K562 treated with DMSO at 1 percent for 24 hours (cell line): Measurements from ENCODE around the gene CBR3. TPM values are rescaled to one million over a fixed set of nuclear protein-coding genes. Genes with fewer than 3 reads are reported as not detected.

ENCODE experiments used
- total RNA-seq: library from RNA; unstranded; fragments of 300-600 nt; gene quantifications from 2 replicates; pipeline ENCODE4 v1.2.3, GENCODE V29; 2022; ENCODE audit warnings: low read depth; ENCODE audit not compliant: insufficient read depth

CBR3 gene
- total RNA-seq = not detected in 2 replicates

DNA sequence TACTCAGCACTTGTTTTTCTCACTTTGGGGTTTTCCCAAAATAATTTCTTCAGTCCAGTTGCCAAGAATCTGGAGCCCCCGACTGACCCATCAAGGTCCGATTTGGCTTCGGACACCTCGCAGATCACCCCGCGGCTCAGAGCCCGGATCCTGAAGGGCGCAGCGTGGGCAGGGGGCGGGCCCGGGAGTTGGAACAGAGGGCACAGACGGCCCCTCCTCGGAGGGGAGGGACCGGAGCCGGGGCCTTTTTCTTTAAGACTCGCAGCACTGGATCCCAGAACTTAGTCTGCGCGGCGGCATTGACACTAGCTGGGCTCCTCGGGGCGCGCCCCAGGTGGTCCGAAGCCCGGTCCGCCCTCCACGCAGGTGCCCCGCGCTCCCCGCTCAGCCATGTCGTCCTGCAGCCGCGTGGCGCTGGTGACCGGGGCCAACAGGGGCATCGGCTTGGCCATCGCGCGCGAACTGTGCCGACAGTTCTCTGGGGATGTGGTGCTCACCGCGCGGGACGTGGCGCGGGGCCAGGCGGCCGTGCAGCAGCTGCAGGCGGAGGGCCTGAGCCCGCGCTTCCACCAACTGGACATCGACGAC, at the start of gene CBR3:
Gene CBR3, plus strand, starts transcription at position 277 of the 588 bp plus-strand sequence. Its CDS starts 114 bp downstream, at position 391.

DNA sequence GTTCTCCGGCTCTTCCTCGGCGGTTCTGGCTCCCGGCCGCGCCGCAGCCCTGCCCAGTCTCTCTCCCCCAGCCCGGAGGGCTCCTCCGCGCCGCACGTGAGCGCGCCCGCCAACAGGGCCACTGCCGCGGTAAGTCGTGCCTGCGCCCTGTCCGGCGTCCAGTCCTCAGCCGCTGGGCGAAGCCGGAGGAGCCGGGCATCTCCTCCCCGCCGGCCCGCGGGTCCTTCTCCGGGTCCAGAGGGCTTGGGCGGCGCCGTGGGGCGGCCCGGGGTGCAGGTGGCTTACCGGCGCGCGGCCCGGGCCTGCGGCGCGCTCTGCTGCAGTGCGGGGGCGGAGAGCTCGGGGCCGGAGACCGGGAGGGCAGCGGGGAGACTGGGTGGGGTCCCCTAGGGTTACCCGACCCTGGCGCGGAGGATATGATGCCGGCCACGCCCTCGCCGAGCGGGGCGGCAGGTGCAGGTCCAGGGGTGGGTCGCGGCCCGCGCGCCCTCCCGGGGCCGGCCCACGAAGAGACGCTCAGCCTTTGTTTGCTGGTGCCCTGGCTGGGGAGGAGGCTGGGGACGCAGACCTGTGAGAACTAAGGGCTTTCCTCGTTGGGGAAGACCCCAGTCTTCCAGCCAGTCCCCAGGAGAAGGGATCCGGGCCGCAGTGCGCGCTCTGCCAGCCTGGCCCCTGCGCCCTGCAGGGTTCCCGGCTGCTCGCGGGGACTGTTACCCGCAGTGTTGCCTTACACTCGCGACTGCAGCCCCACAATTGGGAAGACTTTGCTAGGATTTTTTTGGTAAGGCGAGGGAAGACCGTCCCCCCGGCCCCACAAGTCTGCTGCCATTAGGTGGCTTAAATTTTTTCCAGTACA, 22.2 kb downstream of the CBR3 start, which contains the start of gene DOP1B:
Gene DOP1B, plus strand, starts transcription at position 10 of the 856 bp plus-strand sequence. CDS start 7,910 bp downstream, outside the sequence.

Other genes starting within 250 kb of the CBR3 start
- gene SETD4, start 74.6 kb upstream of the CBR3 start, total RNA-seq = 8.2 and 10.1 TPM in 2 replicates
- 30.5 and 32.6 TPM in 2 replicates for gene CBR1, start 65.1 kb upstream of the CBR3 start, total RNA-seq
- gene DOP1B, start 21.7 kb downstream of the CBR3 start, total RNA-seq = 2.6 and 4.9 TPM in 2 replicates
- 13.3 and 17.7 TPM in 2 replicates for gene MORC3, start 185.1 kb downstream of the CBR3 start, total RNA-seq